A204.1 (cell line): ENCODE results near the gene PIPOX.

Experiments
- FAIRE-seq: peaks from 2 replicates; lab custom pipeline; 2012; peaks lifted over from hg19 to GRCh38; lab: Jason Lieb, UNC

The PIPOX gene

GRCh38 chr17:29042679-29043538, at the start of gene PIPOX:
PIPOX (plus strand) TSS chr17:29043141; CDS start chr17:29043226, 85 bp downstream.
- FAIRE-seq = no peak

DNA sequence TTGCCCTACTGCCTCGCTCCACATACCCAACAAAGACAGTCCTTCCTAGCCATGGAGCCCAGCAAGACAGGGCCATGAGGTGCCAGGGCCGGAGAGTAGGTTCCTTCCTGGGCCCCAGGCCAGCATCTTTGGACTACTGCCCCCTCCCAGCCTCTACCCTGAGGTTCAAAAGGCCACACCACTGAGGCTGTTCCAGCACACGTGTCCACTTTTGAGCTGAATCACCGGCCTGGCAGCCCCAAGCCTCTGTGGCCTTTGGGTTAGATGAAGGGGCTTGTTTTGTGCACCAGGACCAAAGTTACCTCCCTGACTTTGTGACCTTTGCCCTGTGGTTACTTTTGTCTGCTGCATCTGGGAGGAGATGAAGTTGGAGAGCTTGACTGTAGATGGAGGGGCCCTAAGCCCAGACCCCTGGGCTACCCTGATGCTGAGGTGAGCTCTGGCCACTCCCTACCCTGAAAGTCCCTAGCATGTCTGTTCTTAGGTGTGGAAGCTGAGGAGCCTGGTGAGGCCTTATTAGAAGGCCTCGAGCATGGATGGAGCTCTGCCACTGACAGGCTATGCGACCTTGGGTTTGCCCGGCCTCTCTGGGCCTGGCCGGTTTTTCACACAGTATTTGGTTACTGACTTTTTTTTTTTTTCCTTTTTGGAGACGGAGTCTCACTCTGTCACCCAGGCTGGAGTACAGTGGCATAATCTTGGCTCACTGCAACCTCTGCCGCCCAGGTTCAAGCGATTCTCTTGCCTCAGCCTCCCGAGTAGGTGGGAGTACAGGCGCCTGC, 49.1 kb upstream of the PIPOX start:
- FAIRE-seq = no peak

- no peak for FAIRE-seq
These were observed 46.3 kb upstream of the PIPOX start for GRCh38 chr17:28996554-28997096.

DNA sequence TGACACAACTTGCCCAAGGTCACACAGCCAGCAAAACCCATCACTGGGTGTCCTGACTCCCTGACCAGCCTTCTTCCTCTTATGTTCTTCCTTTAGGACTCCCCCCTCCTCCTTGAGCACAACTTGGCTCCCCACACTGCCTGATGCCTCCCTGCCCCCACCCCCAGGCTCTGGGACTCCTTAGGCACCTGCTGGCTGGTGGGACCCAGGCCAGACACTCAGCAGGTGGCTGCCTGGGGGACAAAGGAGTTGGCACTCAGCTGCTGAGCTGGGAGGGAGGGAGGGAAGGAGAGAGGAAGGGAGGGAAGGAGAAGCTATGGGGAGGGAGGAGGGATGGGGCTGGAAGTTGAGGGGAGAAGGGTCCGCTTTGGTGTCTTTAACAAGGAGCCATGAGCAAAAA, 45.1 kb upstream of the PIPOX start:
- no peak for FAIRE-seq

- FAIRE-seq = no peak
These were observed 43.7 kb upstream of the PIPOX start for GRCh38 chr17:28999206-28999605.

DNA sequence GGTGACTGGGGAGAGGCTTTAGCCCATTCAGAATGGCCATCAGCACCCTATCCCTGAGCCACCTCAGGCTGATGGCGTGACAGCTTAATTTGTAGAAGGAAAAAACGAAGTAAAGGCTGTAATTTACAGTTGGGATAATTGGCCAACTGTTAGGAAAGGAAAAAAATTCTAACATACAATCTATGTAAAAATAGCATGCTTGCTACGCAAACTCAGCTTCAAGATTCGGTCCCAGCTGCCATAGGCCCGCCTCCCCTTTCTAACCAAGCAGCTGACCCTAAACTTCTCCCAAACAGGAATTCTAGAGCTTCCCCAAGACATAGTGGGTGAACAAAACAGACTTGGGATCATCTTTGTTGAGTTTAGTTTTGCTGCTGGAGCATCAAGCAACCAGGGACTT, 42.0 kb upstream of the PIPOX start:
- no peak for FAIRE-seq

DNA sequence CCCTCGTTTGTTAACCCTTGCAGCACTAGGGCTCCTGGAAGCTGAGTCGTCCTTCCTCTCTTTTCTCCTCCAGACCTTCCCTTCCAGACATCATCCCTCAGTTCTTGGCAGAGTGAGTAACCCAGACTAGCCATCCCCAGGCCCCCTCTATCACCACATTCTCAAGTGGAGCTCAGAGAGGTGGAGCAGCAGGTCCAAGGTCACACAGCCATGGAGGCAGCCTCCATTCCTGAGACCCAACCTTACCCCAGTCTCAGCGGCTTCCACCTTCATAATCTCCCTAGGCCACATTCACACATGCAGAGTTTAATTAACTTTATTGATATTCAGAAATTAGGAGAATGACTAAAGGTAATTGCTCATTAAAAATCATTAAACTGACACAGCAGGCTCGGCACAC, 40.1 kb upstream of the PIPOX start:
- FAIRE-seq = no peak

DNA sequence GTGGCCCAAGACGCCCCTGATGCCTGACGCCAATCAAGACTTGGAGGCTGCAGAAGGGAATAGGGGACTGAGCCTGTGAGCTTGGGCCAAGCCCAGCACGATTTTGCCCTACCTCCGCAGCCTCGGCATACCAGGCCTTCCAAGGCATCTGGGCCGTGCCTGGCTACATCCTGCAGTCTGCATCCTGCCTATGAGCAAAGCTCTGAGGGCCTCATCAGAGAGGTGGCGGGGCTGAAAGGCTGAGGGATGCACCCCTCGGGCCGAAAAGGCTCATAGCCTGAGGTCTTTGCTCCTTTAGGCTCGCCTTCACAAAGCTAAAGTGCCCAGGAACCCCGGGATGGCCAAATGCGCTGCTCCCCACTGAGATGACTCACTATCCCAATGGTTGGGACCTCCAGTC, 39.7 kb upstream of the PIPOX start:
- no peak for FAIRE-seq

DNA sequence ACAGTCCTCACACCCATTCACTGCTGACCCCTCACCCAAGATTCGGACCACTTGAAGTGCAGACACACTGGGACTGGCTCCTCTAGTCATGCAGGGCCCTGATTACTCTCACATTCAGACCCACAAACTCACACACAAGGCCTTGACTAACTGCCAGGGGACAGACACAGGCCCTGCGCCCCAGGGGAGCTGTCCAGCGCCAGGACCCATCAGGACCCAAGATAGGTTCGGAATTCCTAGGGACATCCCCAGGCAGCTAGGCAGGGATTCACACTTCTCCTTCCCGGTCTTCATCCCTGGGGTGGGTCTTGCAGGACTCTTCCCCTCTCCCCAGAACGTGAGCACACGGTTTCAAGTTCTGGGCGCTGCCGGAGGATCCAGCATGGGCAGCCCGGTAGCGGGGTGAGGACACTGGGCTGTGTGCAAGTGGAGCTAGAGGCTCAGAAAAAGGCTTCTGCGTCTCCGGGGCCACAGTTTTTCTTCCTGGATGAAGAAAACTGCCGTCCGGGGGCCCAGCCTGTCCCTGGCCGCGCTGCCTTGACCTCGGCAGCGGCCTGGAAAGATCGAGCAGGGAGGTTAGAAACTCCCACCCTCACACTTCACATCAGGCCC, 38.8 kb upstream of the PIPOX start:
- FAIRE-seq = no peak

DNA sequence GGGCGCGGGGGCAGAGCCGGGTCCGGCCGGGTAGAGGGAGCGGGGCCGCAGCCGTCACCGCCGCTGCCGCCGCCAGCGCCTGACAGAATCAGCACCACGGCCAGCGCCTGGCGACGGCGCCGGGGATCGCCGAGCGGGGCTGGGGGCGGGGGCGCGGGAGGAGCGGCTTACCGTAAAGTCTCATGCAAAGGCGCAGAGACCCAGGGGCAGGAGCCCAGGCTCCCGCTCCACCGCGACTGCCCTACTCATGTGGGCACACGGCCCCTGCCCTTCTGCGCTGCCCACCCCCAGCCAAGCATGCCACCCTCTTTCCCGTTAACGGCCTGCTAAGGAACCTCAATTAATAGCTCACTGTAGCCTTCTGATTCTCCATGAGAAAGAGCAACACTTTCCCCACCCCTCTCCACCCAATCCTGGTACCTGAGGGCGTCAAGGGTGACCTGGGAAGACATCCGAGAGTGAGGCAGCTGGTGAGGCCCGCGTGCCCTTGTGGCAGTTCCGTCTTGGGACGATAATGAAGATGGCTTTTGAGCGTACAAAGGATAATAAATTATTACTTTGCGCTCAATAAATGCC, 36.9 kb upstream of the PIPOX start, which contains the start of gene SEZ6:
TSS of gene SEZ6 (minus strand) at position 98 of the 576 bp plus-strand sequence. CDS start 164 bp downstream, outside the sequence.
- FAIRE-seq = no peak

- no peak for FAIRE-seq
These were observed 35.5 kb upstream of the PIPOX start for GRCh38 chr17:29007456-29007855.

DNA sequence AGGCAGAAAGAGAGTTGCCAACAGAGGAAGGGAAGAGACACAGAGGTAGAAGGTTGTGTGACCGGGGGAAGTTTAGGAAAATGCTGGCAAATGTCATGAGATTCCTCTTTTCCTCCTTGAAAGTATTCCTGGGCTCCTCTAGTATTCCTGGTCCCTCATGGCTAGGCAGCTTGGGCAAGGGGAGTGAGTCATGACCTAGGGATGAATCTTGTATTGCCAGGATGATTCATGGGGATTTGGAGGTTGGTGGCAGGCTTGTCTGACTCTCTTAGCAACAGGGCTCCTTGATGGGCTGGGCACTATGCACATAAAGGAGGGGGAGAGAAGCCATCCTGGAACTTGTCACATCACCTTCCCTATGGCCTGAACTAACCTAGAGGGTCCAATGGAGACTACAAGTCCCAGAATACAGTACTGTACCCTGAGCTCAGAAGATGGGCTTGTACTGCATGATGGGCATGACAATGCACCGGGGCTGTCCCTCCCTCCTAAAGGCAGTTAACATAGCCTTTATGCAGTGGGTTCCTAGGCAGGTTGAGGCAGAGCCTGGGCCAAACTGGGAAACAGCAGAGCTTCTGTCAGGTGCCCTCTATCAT, 35.0 kb upstream of the PIPOX start:
- no peak for FAIRE-seq

DNA sequence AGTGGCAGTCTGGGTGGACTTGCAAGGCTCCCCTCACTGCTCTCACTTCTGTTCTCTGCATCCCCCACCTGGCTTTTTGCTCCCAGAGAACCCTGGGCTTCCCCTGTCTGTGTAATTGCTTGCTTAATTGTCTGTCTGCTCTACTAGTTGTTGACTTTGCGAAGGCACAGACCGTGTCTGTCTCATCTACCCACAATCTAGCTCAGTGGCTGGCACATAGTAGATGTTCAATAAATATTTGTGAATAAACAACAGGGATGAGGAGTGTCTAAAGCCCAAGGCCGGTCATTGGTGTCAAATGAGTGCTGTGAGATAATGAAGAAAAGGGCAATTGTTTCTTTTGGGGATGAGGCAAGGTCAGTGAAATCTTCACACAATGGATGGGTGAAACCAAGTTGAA, 34.4 kb upstream of the PIPOX start:
- no peak for FAIRE-seq

DNA sequence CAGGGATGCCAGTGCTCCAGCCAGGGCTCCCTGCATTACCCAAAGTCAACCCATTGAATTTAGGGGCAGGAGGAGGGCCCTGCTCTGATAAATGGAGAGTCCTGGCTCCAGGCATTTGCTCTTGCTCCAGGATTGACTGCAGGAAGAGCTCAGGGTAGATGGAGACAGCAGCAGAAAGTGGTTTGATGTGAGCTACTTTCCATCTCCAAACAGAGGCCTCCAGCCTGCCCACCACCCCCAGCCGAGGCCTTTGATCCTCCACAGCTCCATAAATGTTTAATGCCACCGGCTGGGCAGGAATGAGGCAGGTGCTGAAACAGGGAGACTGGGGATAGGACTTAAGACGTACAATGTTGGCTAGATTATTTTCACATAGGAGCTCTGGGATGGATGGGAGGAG, 32.8 kb upstream of the PIPOX start:
- FAIRE-seq = no peak

- no peak for FAIRE-seq
These were observed 32.4 kb upstream of the PIPOX start for GRCh38 chr17:29010586-29010985.

DNA sequence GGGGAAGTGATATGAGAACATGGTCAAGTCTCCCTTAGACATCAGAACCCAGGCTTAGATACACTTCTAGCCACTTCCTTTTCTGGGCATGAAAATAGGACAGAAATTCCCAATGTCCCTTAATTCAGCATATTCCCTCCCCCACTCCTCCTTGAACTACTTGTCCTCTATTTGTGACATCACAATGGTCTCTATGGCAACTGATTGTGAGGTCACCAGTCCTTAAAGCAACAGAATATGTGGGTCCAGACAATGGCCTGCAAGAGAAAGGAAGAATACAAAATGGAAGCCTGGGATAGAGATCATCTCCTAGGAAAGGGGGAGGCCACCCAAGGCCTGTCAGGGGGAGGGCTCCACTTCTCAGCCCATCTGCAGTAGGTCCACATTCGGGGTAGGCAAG, 30.4 kb upstream of the PIPOX start:
- FAIRE-seq = no peak

- FAIRE-seq = no peak
These were observed 28.2 kb upstream of the PIPOX start for GRCh38 chr17:29014716-29015115.

GRCh38 chr17:29016345-29017210, 26.4 kb upstream of the PIPOX start:
- FAIRE-seq = no peak

GRCh38 chr17:29018788-29019474, 24.0 kb upstream of the PIPOX start:
- FAIRE-seq = no peak

DNA sequence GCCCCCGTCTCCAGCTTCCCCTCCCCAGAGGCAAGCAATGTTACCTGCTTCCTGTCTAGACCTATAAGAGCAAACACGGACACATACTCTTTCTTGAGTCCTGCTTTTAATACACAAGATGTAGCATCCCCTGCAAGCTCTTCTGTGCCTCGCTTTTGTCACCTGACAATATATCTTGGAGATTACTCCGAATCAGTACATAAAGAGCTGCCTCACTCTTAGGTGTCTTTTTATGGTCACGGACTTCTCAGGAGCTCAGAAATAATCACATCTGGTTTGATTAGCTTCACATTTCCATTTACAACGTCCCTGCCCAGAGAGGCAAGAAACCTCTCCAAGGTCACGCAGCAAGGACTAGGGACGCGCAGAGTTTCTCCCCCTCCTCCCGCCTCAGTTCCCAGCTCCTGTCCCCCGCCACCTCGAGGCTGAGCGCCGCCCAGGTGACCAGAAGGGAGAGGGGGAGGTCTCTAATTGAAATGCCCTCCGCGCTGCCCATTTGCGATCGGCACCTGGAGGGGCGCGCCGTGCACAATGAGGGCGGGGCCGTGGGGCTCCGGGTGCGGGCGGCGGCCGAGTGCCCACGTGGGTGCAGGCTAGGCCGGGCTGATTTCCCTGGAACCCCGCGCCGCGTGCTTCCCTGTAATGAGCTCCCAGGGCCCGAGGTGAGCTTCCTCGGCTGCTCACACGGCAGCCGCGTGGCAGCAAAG, 23.3 kb upstream of the PIPOX start:
- FAIRE-seq = no peak
